ENCODE results near the gene MEMO1.
"Not testable (repeated sequence)": the region's sequence is repeated elsewhere in the genome, so short reads cannot be mapped to it uniquely, and the experiment has no call there.

Gene MEMO1

DNA sequence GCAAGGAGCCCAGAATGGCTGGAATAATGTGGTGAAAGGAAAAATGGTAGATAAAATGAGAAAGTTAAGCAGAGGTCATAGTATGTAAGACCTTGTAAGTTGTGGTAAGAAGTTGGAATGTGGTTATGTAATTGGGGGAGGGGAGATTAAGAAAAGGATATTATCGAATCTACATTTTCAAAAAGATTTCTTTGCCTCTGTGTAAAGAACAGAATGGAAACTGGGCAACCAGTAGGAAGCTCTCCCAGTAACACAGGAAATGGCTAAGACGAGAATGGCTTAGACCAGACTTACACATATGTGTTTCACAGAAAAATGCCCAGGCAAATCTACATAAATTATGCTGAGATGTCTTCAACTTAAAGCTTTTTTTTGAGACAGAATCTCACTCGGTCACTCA is 13.2 kb downstream of the MEMO1 start:
- peak; percentile 54 for DNase-seq

DNA sequence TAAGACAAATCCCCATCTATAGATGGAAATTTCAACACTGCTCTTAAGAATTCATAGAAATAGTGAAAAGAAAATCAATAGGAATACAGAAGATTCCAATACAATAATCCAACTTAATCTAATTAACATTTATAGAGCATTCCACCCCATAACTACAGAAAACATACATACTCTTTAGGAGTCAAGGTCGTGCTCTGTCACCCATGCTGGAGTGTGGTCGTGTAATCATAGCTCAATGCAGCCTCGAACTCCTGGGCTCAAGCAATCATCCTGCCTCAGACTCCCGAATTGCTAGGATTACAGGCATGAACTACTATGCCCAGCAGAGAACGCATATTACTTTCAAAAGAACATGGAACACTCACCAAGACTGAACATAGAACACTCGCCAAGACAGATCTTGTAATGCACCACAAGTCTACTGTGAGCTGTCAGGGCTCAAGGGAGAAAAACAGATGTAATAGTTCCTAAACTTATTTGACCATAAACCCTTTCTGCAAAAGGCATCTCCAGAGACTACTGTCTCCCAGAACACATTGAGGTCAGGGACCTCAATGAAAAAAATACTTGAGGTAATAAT is 14.1 kb downstream of the MEMO1 start:
- DNase-seq: no peak

DNA sequence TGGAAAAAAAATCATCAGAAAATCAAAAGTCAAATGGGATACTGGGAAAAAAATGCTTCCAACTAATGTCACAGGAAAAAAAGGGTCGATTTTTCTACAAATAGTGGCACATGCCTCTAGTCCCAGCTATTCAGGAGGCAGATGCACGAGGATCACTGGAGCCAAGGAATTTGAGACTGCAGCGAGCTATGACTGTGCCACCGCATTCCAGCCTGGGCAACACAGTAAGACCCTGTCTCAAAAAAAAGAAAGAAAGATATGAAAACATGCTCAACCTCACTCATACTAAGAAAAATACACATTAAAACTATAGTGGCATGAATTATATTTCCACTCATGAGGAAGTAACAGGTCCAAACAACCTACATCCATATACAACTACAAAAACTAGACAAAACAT is 17.9 kb downstream of the MEMO1 start:
- no peak for DNase-seq

DNA sequence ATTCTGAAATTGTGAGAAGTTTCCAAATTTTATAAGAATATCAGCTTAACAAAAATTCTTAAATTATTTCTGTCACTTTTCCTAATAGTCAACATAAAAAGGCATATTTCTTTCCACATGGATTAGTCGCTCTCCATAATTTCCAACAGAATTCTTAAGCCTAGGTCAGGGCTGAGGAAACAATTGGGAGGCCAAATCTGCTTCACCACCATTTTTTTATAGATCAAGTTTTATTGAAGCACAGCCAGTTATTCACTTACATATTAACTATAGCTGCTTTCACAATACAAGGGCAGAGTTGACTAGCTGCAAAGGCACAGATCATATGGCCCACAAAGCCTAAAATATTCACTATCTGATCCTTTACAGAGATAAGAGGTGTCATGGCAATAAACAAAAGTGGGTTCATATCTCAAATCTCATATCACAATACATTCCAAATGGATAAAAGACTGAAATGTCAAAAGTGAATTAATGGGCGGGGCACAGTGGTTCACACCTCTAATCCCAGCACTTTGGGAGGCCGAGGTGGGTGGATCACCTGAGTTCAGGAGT is 18.7 kb downstream of the MEMO1 start:
- no peak for DNase-seq

DNA sequence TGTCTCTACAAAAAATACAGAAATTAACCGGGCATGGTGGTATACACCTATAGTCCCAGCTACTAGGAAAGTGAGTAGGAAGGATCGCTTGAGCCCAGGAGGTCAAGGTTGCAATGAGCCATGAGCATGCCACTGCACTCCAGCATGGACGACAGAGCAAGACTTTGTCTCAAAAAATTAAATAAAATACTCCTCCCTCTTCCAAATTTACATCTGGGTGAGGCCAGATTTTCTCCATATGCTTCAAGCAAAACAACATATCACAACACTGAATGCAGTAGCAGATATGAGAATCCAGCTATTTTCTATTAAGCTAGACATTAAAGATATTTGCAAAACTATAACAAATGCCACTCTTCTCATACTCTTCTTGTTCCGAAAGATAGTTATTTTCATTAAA is 20.9 kb downstream of the MEMO1 start:
- no peak for DNase-seq

DNA sequence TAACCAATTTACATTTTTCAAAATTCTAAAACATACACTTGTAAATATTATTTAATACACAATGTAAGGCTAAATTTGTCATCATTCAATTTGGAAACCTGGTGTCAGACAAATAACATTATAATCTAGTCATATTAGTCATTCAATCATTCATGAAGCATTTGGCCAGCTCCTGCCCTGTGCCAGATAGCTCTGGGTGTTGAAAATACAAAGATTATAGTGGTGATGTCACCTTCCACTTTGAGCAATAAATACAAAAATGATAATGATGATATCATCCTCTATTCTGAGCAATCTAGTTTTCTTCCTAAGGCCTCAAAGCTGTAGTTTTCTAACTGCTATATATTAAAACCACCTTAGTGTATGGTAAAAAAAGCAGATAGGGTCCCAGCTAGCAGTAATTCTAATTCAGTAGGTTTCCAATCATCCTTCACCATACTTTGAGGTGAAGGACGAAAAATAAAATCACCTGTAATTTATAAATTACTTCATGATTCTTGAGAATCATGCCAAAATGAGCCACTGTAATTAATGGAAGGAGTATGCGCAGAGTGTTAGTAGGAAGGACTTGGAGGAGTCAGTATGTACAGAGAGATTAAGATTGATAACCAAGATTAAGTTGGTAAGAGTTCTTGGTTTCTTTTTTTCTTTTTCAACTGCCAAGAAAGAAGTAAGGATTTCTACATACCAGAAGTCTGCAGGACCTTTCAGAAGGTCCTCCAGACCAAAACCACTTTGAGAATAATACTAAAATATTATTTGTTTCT is 23.2 kb downstream of the MEMO1 start:
- peak; percentile 77 for DNase-seq

DNA sequence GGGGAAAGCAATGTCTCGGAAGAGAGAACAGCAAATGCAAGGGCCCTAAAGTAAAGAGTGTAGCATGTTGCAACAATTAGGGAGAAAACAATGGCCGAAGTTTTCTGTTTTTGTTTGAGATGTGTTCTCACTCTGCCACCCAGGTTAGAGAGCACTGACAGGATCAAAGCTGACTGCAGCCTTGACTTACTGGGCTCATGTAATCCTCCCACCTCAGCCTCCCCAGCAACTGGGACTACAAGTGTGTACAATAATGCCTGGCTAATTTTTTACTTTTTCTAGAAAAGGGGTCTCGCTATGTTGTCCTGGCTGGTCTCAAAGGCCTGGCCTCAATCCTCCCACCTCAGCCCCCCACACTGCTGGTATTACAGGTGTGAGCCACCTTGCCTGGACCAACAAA is 23.9 kb downstream of the MEMO1 start:
- no peak for DNase-seq

DNA sequence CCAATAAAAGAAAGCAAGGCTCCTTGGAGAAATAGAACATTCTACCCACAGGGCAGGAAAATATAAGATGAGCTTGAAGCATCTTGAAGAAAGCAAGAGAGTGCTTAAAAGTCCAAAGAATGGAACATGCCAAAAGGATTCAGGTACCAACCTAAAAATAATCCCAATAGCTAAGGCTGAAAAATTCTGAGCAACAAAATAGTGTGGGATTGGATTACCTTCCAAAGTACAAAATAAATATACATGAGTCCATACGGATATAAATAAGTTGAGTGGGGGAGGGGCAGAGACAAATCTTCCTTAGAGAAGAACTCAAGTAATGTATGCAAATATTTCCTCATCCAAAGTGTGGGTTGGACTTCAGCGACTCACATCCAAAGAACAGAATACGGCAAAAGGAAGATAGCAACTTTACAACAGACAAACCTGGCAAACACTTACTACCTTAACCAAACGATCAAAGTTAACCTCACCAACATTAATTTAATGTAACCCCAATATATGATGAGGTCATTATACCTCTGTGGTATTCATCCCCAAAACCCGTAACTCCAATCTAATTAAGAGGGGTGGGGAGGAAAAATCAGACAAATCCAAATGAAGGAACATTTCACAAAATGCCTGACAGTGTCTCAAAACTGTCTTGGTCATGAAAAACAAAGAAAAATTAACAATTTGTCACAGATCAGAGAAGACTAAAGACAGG is 26.9 kb downstream of the MEMO1 start:
- no peak for DNase-seq

DNA sequence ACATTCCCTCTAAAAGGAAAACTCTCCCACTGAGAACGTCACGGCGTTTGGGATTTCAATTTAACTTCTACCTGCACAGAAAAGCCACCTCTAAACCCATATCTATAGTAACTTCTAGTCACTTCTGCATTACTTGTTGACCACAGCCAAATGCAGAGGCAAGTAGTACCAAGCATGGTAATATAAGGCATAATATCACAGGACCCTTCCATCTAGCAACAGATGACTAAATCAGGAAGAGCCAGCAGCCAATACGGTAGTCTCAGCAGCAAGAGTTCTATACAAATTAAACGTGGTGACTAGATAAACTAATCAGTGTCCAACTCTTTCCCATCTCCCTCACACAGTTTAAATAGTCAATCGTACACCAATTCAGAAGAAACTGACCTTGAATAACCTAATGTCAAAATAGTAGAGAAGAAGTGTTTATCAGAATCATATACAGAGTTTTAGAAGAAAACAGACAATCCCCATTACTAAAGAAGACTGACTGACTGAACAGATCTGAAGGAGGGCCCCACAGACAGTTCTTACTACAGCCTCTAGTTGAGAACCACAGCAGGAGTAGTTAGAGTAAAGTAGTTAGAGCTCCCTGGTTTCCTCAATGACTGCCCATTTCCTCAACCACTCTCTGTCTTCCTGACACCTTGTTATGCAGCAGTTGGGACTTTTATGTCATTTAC is 30.0 kb downstream of the MEMO1 start:
- no peak for DNase-seq

DNA sequence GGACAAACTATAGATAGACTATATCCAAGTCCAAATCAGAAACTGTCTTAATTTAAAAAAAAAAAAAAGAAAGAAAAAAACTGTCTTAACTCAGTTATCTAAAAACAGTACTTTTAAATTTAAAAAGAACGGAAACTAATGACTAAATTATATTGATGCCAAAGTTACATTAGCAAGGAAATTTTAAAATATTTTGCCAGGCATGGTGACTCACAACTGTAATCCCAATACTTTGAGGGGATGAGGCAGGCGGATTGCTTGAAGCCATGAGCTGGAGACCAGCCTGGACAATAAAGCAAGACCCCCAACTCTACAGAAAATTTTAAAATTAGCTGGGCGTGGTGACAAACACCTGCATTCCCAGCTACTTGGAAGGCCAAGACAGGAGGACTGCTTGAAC is 30.9 kb downstream of the MEMO1 start:
- DNase-seq: no peak

DNA sequence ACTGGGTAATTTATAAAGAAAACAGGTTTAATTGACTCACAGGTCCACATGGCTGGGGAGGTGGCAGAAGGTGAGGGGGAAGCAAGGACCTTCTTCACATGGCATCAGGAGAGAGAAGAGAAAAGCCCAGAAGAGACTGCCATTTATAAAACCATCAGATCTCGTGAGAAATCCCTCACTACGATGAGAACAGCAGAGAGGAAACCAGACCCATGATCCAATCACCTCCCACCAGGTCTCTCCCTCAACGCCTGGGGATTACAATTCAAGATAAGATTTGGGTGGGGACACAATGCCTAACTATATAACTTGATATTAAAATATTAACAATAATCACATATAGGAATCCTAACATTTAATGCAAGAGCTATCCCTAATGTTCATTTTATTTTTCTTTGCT is 31.8 kb downstream of the MEMO1 start:
- DNase-seq: no peak

DNA sequence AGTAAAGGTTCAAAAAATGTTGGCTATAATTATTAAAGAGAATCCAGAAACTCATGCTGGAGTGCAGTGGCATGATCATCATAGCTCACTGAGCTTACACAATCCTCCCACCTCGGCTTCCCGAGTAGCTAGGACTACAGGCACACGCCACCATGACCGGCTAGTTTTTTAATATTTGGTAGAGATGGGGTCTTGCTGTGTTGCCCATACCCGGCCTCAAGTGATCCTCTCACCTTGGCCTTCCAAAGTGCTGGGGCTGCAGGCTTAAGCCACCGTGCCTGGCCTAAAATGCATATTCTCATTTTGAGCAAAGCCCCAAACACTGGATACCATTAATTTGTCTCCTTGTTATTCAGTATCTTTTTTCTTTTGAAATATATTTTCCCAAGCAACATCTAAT is 32.4 kb downstream of the MEMO1 start:
- no peak for DNase-seq

DNA sequence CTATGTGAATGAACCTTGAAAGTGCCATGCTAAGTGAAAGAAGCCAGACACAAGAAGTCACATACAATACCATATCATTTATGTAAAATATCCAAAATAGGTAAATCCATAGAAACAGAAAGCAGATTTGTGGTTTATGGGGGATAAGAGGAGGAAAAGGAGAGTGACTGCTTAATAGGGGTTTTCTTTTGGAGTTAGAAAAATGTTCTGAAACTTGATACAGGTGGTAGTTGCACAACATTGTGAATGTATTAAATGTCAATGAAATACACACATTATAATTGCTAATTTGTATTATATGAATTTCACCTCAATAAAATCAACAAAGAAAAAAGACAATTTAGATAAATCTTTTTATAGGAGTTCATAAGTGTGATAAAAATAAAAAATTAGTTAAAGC is 37.1 kb downstream of the MEMO1 start:
- no peak for DNase-seq

DNA sequence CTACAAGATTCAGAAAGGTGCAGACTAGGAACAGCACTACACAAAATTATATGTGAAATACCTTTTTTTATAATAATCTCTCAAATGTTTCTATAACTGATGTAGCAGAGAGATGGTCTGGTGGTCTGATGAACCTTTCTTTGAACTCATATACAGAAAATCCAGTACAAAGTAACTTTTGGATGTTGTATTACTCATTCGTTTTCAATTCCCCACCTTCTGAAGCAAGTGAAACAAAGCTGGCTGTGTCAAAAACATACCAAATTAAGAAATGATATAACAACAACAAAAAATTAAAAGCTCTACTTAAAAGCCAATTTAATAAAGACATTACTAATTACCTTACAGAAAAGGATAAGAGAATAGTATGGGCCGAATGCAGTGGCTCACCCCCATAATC is 38.7 kb downstream of the MEMO1 start:
- DNase-seq: no peak

DNA sequence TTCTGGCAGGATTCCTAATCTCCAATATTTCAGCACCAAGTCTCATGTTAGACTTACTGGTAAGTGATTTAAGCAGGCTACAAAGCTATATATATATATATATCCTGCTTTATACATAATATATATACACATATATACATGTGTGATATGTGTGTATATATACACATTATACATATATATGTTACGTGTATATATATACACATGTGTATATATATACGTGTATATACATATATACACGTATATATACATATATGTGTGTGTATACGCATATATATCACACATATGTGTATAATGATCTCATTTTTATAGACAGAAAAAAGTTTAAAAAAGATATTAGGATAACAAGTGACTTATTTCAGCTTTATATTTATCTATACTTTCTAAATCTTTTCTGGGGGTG is 41.6 kb downstream of the MEMO1 start:
- DNase-seq: no peak

DNA sequence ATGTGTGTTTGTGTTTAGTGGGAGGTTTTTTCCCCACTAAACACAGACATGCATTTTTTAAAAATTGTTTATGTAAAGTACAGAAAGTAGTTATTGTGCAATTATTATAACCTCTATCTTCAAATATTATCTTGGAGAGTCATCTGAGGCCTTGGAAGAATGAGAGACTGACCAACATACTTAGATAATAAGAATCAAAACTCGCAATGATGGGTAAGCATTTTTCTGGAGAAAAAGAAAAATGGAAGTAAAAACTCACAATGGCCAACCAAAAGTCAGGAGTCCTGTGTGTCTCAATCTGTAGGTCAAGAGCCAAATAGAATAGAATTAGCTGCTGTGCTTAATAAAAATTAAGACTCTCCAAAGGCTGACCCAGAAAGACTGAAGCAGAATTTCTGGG is 43.0 kb downstream of the MEMO1 start:
- DNase-seq: no peak

DNA sequence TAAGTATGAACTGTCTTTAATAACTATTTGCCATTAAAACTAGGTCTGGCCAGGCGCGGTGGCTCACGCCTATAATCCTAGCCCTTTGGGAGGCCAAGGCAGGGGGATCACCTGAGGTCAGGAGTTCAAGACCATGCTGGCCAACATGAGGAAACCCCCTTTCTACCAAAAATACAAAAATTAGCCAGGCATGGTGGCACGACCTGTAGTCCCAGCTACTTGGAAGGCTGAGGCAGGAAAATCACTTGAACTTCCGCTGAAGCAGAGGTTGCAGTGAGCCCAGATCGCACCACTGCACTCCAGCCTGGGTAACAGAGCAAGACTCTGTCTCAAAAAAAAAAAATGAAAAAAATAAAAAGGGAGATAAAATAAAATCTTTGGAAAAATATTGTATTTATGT is 44.4 kb downstream of the MEMO1 start:
- DNase-seq: not testable (repeated sequence)

DNA sequence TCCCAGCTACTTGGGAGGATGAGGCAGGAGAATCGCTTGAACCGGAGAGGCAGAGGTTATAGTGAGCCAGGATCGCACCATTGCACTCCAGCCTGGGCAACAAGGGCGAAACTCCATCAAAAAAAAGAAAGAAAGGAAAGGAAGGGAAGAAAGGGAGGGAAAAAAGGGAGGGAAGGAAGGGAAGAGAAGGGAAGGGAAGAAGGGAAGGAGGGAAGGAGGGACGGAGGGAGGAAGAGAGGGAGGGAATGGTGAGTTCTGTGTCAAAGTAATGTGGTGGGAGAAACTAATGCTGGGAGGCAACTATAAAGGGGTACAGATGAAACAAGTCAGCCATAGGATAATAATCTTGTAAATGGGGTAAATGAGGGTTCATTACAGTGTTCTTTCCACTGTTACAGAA is 45.7 kb downstream of the MEMO1 start:
- DNase-seq: no peak

DNA sequence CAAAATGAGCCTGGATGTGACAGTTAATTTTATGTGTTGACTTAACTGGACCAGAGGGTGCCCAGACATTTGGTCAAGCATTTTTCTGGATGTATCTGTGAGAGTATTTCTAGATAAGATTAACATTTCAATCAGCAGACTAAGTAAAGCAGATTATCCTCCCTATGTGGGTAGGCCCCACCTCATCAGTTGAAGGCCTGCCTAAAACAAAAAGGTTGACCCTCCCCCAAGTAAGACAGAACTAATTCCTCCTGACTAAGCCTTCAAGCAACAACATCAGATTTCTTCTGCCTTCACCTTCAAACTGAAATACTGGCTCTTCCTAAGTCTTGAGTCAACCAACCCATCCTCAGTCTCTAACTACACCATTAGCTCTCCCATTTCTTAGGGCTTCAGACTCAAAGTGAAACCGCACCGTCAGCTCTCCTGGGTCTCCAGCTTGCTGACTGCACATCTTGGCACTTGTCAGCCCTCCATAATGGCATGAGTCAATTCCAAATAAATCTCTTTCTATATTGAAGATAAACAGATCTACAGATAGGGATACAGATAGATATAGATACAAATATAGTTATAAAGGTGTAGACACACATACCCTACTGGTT is 47.9 kb downstream of the MEMO1 start:
- DNase-seq: no peak

DNA sequence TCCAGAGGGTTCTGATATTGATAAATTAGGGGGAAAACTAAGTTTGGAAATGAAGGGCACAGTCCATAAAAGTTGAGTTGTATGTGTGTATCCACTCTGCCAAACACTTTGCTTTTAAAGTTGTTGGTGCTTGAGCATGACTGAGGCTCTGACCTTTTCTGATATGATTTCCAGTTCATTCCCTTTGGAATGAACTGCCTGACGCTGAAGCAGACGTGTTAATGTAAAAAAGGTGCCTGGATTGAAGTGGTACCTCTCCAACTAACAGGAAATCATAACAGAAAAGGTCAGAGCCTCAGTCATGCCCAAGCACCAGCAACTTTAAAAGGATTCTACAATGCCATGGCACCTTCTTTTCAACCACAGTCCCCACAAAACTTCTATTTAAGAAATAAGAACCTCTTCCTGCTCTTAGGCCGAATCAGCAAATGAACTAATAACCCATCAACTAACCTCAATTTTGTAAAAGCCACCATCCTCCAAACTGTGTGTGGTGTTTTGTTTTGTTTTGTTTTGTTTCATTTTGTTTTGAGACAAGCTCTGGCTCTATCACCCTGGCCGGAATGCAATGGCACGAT is 52.6 kb downstream of the MEMO1 start:
- DNase-seq: no peak

DNA sequence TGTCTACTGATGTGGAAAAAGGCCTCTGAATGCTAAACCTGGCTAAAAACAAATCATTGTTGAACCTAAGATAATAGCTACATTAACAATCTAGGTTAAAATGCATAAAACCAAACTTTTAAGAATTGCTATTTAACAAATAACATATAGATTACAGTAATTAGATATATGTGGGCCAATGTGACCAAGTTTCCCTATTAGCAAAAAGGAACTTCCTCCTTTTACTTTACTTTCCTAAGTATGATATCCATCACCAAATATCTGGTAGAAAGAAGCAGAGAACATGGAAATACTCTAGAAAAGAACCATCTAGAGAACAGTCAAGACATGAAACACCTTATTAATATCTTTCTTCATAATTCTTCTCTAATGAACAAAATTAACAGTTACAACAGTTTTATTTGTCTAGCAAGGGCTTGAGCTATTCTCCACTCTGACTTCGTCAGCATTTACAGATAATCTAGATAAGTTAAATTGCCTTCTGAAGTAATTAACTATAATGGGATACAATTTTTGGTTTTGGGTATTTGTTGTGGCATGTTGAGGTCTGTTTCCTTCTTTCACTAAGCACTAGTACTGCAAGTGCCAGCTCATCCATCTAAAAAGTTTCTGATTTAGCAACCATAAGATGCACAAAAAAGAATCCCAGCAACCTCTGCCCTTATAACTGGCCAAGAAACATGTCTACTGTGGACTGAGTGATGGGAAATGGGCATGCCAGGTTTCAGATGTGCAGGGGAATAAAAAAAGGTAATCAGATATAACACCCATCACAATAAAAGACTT is 53.3 kb downstream of the MEMO1 start:
- DNase-seq: no peak

DNA sequence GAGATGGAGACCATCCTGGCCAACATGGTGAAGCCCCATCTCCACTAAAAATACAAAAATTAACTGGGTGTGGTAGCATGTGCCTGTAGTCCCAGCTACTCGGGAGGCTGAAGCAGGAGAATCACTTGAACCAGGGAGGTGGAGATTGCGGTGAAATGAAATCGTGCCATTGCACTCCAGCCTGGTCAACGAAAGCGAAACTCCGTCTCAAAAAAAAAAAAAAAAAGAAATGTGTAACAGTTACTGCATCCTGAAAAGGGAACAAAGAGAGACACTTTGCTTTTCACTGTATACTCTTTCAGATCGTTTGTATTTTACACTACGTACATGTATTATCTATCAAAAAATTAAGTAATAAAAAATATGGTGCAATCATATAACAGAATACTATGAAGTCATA is 53.9 kb downstream of the MEMO1 start:
- not testable (repeated sequence) for DNase-seq

Measured in NCI-H226 (cell line).